ENCODE results near the gene DPP10.

DPP10 gene

DNA sequence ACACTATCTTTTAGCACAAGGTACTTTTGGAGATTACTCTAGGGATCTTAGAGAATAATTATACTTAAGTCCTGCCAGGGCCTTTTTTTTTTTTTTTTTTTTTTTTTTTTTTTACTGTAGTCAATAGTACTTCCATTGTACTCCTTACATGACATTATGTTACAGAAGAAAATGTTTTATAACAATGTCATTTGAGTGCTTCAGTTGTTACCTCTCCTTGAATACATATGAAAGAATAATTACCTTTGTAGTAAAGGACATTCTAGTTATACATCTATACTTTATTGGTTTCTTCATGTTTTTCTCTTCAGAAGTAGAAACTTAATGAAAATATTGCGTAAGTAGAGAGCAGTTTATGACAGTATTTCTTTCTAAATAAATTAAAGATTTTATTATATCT lies 834.9 kb downstream of the DPP10 start:
- DNase-seq (ENCODE audit: low read depth in 2 of 2), result no peak

DNA sequence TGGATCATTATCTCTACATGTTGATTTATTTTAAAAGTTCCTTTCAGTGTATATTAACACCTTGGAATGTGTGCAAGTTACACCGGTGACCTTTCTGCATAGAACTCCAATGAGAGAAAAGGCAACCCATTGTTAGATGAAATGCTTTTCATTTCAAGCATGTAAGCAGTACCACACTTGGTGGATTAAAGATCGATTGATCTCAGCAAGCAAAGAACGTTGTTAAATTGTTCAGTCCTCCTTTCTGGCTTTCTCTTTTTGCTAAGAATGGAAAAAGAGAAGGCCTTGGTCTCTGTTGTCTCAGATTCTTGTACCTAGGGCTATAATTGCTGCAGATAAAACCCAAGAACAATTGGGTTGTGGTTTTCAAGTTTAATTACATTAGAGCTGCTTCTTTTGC lies 843.0 kb downstream of the DPP10 start:
- no peak for DNase-seq (ENCODE audit: low read depth in 2 of 2)

DNA sequence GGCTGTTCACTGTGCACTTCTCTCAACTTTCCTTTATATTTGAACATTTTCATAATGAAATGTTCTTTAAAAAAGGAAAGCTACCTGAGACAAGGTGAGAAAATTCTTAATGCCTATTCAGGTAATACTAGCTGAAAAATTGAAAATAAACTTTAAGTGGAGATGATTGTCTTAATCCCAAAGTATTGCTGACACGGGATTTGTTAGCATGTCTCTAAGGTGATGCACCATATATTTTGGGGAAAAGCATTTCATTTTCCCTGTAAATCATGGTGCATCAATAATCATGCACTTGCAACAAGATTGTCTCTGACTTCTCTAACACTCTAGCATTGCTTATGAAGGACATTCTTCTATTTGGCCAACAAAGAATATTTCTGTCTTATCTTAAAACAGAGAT lies 848.0 kb downstream of the DPP10 start:
- DNase-seq (ENCODE audit: low read depth in 2 of 2), result no peak

DNA sequence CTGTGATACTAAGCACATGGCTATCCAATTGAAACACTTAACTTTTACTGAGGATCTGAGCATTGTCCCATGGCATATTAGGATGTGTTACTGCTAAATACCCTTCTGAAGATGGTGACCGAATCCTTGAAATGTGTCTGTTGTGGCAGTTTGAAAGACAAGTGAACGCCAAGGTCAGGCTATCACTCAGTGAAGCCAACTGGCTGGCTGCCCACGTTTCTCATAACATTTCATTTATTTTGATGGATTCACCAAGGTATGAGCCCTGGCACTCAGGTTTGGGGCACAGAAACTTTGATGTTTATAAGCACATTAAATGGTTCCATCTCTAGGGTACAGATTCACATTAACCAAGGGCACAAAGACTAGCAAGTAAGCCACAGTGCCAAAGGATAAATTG lies 850.3 kb downstream of the DPP10 start:
- no peak for DNase-seq (ENCODE audit: low read depth in 2 of 2)

DNA sequence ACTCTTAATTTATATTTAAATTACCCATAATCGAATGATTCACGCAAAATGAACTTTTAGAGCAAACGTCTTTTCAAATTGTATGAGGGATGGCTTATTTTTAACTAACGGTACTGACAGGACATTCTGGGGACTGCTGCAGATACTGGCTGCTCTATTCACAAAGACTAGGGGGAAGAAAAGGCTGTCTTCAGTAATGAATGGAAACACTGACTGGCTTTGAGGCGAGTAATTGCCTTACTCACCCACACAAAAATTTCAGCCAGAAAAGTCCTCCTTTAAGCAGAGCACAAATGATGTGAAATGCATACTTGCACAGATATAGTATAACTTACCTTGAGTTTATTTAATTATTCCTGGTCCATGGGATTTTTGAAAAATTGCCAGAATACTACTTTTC lies 852.6 kb downstream of the DPP10 start:
- no peak for DNase-seq (ENCODE audit: low read depth in 2 of 2)

DNA sequence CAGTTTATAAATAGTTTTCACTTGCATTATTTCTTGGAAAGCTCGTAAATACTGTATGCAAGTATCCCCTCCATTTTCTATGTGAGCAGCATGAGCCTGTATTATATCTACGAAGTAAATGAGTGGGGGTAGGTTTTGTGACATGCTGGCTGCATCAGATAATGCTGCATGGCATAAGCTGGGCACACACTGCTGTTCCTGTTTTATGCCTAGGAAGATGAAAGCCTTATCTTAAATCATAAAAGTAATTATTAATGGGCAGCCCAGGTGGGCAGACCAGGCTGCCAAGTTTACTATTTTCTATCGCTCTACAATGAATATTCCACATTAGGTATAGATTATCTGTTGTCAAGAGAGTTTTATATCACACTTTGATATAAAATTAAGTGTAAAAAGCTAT lies 854.6 kb downstream of the DPP10 start:
- DNase-seq (ENCODE audit: low read depth in 2 of 2), result no peak

DNA sequence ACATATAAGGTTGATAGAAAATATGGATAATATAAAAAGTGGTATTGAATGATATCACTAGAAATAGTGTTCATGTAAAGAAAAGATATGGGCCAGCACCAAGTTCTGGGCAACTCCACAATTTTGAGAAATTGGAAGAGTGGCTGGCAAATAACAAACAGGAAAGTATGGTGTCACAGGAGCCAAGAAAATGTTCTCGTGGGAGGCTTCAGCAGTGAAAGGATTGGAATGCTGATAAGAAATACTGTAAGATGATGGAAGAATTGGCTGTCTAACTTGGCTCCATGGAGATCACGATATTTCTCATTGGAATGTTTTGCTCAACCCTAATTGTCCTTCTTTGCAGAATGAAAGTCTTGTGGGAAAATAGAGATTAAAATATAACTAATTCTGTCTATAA lies 856.8 kb downstream of the DPP10 start:
- DNase-seq (ENCODE audit: low read depth in 2 of 2), result no peak

DNA sequence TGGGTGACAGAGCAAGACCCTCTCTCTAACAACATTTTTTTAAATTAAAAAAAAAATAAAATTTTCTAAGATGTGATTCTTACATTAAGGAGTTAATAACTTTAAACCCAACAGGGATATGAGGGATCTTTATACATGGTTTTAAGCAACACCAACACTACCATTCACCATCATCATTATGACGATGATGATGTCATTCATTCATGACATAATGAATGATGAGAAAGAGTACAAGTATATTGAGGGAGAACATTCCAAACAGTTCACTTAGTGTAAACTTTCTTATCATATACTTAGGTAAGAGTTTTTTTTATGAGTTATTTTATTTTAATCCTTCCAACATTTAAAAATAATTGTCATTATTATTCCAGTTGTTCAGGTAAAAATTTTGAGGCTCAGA lies 863.3 kb downstream of the DPP10 start:
- DNase-seq (ENCODE audit: low read depth in 2 of 2), result no peak

DNA sequence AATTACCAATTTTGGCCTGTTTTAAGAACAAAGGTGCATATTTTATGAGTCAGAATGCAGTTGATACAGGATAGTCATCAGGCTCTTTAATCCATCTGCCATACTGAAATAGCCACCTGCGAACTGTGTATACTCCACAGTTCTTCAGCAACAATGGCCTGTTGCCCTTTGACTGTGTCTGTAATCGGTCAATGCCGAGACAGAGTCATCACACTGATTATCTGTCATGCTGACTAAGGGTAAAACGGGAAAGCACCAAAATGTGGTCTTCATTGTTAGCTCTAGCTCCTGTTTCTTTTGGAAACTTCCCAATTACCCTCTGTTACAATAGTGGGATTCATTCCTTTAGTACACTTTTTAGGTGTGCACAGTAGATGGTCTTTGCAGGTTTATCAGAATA lies 871.7 kb downstream of the DPP10 start:
- DNase-seq (ENCODE audit: low read depth in 2 of 2), result no peak

DNA sequence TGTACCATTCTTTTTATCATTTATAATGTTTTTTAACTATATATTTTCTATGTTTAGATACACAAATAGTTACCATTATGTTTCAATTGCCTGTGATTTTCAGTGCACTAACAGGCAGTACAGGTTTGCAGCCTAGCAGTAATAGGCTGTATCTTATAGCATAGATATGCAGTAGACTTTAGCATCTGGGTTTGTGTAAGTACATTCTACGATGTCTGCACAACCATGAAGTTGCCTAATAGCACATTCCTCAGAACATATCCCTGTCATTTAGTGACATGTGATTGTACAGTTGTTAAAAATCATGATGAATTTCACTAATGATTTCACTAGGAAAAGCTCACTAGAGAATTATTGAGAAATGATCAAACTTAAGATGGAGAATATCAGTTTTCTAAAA lies 884.6 kb downstream of the DPP10 start:
- DNase-seq (ENCODE audit: low read depth in 2 of 2), result no peak

DNA sequence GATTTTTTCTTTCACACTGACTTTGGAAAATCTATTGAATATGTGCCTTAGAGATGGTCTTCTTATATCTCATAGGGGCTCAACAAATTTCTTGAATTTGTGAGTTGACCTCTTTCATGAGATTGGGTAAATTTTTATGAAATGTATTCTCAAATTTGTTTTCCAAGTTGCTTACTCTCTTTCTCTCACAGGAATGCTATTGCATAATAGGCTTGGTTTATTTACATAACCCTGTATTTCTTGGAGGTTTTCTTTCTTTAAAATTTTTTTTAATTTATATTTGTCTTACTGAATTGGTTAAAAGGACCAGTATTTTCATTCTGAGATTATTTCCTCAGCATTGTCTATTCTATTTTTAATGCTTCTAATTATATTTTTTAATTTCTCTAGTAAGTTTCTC lies 917.1 kb downstream of the DPP10 start:
- DNase-seq (ENCODE audit: low read depth in 2 of 2), result no peak

DNA sequence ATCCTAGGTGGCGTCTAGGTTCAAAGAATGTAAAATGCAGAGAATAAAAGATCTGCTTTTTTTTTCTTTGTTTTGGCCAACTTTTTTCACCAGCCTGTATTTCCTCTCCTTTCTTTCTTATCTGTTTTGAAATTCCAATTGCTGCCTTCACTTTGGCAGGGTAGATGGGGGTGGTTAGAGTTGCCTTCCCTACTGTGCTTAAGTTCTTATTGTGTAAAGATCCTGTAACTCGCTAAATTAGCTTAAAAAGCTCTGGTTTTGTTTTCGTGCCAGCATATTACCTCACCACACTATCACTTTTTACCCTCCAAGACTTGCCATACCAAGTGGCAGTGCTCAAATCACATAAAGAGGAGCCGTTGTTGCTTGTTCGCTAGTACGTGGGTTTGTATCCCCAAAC lies 921.7 kb downstream of the DPP10 start:
- no peak for DNase-seq (ENCODE audit: low read depth in 2 of 2)

DNA sequence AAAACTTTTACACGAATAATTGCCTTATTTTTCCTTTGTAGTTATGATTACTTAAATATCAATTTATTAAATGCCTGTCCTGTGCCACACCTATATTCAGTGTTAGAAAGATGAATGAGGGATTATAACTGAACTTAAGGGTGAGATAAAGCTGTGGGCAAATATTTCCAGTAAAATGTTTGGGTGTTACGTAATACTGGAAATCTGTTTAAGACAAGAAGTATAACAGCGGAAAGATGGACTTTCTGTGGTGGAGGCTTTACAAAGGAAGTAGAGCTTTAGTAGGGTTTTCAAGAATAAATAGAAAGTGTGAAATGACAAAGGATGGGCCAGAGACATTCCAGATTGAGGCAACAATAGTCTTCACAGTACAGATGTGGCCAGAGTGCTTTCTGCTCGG lies 927.0 kb downstream of the DPP10 start:
- no peak for DNase-seq (ENCODE audit: low read depth in 2 of 2)

DNA sequence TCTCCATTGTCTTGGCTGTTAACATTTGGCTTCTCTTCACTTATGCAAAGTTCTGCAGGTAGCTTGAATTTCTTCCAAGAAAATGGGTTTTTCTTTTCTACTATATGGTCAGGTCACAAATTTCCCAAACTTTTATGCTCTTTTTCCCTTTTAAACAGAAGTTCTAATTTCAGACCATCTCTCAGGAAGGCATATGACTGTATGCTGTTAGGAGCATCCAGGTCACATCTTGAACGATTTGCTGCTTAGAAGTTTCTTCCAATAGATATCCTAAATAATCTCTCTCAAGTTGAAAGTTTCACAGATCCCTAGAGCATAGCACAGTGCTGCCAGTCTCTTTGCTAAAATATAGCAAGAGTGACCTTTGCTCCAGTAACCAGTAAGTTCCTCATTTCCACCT lies 932.5 kb downstream of the DPP10 start:
- no peak for DNase-seq (ENCODE audit: low read depth in 2 of 2)

DNA sequence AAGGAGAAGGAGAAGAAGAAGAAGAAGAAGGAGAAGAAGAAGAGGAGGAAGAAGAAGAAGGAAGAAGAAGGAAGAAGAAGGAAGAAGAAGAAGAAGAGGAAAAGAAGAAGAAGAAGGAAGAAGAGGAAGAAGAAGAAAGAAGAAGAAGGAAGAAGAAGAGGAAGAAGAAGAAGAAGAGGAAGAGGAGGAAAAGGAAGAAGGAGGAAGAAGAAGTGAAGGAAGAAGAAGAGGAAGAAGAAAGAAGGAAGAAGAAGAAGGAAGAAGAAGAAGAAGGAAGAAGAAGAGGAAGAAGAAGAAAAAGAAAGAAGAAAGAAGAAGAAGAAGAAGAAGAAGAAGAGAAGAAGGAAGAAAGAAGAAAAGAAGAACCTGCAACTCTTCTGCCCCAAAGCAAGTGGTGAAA lies 942.0 kb downstream of the DPP10 start:
- no peak for DNase-seq (ENCODE audit: low read depth in 2 of 2)

DNA sequence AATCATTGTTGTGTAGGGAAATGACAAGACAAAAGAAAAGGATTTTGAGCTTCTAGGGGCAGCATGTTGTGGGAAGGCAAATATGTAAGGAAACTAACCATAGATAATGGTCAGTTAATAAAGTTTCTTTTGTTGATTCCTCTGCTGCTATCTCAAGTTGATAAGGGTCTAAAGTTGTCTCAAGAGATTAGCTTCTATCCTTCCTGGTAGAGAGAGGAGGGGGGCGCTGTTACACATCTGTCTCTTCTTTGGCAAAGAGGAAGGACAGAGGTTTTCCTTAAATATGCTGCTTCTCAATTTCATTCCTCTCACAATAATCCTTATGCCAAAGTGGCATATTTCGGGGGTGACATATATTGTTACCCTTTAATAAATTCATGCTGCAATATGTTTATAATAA lies 944.0 kb downstream of the DPP10 start:
- DNase-seq (ENCODE audit: low read depth in 2 of 2), result no peak

DNA sequence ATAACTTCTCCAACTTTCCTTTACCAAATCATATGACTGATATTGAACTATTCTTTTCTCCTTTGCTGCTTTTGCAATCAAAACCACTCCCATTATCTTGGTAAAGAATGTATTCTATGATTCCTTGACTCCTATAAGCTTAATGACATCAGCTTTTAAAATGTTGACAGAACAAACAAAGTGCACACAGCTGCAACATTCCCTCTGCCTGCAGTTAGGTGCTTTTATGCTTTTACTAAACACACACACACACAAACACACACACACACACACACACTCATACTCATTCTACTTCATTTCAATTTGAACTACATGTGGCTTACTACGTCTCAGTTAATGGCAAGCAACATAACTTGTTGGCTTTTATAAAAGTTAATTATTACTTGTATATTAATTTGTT lies 946.6 kb downstream of the DPP10 start:
- DNase-seq (ENCODE audit: low read depth in 2 of 2), result no peak

DNA sequence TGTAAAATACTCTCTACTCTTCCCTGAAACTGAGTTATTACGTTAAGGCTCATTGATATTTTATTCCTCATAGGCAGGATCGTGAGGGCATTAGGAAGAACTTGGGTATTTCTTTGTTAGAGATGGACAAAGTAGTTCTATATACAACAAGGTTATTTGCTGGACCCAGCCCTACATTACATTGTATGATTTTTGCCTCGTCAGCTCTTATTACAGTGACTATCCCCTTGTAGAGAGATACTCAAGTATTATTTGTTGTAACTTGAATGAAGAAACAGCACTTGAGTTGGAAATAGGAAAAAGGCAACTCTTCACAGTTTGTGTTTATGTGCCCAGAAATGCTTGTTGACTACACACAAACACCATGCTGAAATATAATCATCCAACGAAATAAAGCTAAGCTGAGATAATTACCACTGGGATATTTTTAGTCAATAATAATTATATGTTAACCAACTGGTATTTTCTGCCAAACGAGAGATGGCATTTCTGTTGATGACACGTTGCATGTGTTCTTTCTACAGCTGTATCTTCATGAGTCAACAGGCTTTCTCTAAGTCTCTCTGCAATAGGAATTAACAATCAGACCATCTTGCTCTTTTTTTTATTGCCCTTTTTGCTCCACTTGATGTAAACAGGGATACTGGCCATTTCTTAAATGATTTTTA lies 947.6 kb downstream of the DPP10 start:
- no peak for DNase-seq (ENCODE audit: low read depth in 2 of 2)

DNA sequence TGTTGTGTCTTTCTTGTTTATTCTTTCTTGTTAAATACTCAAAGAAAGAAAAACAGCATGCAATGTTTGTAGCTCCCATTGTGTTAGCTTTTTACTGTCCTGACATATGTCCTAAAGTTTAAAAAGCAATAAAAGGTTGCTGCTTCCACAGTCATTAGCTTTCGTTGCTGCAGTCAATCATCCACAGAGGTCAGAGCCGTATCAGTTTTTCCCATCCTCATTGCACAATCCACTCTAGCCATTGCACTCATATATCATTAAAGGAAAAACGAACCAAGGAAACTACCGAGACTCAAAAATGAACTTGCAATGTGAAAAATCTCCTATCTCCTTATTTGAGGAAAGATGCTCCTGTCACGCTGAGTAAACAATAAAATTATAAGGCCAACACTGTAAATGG lies 954.1 kb downstream of the DPP10 start:
- DNase-seq (ENCODE audit: low read depth in 2 of 2), result no peak

DNA sequence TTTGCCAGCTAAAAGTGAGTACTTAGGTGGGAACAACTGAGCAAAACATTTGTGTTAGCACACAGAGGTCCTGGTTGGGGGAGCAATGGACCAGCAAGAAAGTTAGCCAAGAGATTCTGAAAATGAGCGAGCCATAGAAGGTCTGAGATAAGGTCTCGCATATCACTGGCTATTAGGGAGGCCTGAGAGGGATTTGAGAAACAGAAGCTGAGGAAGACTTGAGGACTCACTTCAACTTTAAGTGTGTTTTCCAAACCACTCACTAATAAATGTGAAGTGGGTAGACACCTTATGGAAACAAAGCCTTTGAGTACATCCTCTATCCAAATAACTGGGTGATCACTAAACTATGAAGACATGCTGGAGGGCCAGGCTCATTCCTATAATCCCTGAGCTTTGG lies 958.5 kb downstream of the DPP10 start:
- DNase-seq (ENCODE audit: low read depth in 2 of 2), result no peak

DNA sequence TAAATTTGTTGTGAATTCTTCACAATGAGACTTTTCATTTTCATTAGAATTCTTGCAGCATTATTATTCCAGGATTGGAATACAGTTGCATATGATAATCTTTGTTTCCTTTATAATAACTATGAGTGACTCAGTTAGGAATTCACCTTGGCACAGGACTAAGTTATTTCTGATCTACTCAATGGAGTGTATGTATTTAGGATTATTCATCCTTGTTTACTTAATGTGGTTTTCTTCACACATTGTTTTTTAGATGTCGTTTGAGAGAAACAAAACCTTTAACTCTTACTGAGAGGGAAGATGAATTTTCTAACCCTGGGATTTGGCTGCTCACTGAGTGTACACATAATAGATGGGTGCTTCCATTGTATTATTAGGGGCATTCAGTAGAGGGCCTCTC lies 970.1 kb downstream of the DPP10 start:
- DNase-seq (ENCODE audit: low read depth in 2 of 2), result no peak

DNA sequence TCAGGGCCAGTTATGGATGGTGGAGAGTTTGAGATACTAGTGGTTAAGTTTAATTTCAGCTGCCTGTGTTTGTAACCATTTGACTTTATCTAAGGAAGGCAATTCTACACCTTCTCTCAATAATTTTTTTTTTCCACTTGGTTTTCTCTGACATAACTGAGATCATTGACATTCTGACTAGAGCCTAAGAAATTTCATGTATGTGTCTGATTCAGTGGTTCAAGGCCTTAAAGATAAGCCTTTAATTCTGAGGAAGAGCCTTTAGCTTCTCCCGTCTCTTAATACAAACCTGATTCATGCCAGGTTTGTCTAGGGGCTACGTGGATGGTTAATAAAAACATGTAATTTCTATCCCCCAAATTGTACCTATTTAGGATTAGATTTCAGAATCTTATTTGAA lies 971.4 kb downstream of the DPP10 start:
- DNase-seq (ENCODE audit: low read depth in 2 of 2), result no peak

DNA sequence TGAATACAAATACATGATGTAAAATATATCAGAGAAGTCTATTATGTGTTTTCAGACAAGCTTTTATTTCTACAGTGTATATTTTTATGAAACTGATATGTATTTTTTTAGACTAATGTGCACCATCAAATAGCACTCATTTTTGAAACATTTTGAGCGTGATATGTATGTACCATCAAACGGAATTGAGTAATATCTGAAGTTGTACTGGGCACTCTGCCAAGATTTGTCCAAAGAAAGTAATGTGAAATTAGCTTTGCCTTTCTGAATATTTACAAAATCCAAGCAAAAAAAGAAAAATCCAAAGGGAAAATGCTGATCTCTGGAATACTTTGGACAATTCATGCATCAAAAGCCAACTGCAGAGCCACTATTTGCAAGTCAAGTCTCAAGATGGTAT lies 972.0 kb downstream of the DPP10 start:
- DNase-seq (ENCODE audit: low read depth in 2 of 2), result no peak

DNA sequence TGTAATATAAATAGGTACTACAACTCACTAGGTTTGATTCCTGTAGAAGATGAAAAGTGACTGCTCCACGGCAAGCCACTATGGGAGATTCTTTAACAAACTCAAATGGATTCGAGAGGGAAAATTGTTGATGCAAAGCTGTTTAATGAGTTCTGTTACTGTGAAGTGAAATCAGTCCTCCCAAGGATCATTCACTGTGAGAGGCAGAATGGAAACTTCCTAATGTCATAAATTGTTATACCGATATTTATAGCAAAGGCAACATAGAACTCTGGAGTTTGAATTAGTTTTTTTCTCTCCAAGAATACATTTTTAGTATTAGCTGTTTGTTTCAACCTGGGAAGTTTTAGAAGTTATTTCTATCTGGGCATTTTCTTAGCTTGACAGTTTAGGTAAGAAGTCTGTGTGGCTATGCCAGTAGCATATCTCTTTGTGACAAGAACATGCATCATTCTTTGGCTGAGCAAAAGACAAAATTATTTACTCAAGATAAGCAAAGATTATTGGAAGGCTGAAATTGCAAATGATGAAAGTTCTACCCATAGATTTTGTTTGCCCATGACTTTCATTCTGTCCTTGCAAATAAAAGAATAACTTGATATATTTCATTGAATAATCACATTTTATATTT lies 979.7 kb downstream of the DPP10 start:
- DNase-seq (ENCODE audit: low read depth in 2 of 2), result no peak
